ENCODE results near the gene SUCLG2.

- TF ChIP-seq CTCF (IDR thresholded peaks at IDR 0.05; ENCODE audit: low read depth, low read length, poor library complexity, severe bottlenecking), result no peak
- TF ChIP-seq EZH2phosphoT487 (IDR thresholded peaks at IDR 0.05; ENCODE audit: borderline replicate concordance, low read length), result no peak
These were observed 265.7 kb downstream of the SUCLG2 start for GRCh38 chr3:67388738-67389137.

Data from DOHH2 (cell line).